ENCODE measurements around the gene FANCB.

Gene FANCB

GRCh38 chrX:14832151-14832550 lies 40.7 kb downstream of the FANCB start:
- no peak for DNase-seq

- DNase-seq = no peak
Observed at GRCh38 chrX:14829643-14830042, 43.2 kb downstream of the FANCB start.

GRCh38 chrX:14826319-14826718 lies 46.5 kb downstream of the FANCB start:
- DNase-seq = no peak

GRCh38 chrX:14825851-14826250 lies 47.0 kb downstream of the FANCB start:
- DNase-seq = no peak

- no peak for DNase-seq
Observed at GRCh38 chrX:14819769-14820168, 53.1 kb downstream of the FANCB start.

- no peak for DNase-seq
Observed at GRCh38 chrX:14817571-14817970, 55.3 kb downstream of the FANCB start.

- DNase-seq = no peak
Observed at GRCh38 chrX:14802943-14803710, 69.7 kb downstream of the FANCB start.

- DNase-seq = no peak
Observed at GRCh38 chrX:14801136-14801535, 71.7 kb downstream of the FANCB start.

GRCh38 chrX:14798805-14799397 lies 74.0 kb downstream of the FANCB start:
- DNase-seq = peak; percentile 22
